ENCODE measurements around the gene NACA.

- TF ChIP-seq POLR2AphosphoS5 (IDR thresholded peaks at IDR 0.05) (no peak), CTCF (IDR thresholded peaks at IDR 0.05) (no peak)
These were observed 26.0 kb downstream of the NACA start for GRCh38 chr12:56699020-56699661.
